Upper lobe of left lung (tissue), 4 donors: Measurements from ENCODE around the gene CPLX1.

Experiments used
- CTCF ChIP-seq, 6 experiments: fragments of 450-650 bp in 4 of 6; fragments of 200-600 bp in 2 of 6; sonication (generic) in 2 of 6; IDR thresholded peaks; one replicate each; pipeline ENCODE4 v1.5.1; 2016 to 2019; ENCODE audit warnings: antibody characterized with exemption in 6 of 6
- POLR2A ChIP-seq, 4 donors: fragments of 450-650 bp; IDR thresholded peaks; one replicate each; pipeline ENCODE4 v1.5.1; 2016 to 2017; ENCODE audit warnings: antibody characterized with exemption in 4 of 4, mild to moderate bottlenecking in 2 of 4

GRCh38 chr4:791898-792625 is 33.9 kb downstream of the CPLX1 start:
- TF ChIP-seq CTCF (IDR thresholded peaks at IDR 0.05) (no peak), POLR2A (IDR thresholded peaks at IDR 0.05) (no peak)
